ENCODE measurements around the gene PSPN.

GRCh38 chr19:6373096-6373812 lies 2.5 kb downstream of the PSPN start:
- TF ChIP-seq CTCF (IDR thresholded peaks at IDR 0.05; ENCODE audit: borderline replicate concordance, extremely low read depth, low read length, poor library complexity, severe bottlenecking) (no peak), EZH2 (IDR thresholded peaks at IDR 0.05; ENCODE audit: borderline replicate concordance, low read depth, low read length, severe bottlenecking) (no peak)

Data from DND-41 (cell line).